Activated CD4-positive, alpha-beta memory T cell treated with anti-CD3 and anti-CD28 coated beads for 36 hours (primary cell): ENCODE data around the gene GPHN. TPM values are rescaled to one million over a fixed set of nuclear protein-coding genes. Genes with fewer than 3 reads are reported as not detected.
"Not testable (repeated sequence)": the region's sequence is repeated elsewhere in the genome, so short reads cannot be mapped to it uniquely, and the experiment has no call there.

Experiments
- CTCF ChIA-PET: fragments of 350-600 bp; sonication (Branson Sonifier 250); formaldehyde crosslinking; loops from one replicate; lab custom pipeline; 2021; ENCODE audit warnings: antibody characterized with exemption, inconsistent platforms; lab: Charles Lee
- POLR2A ChIA-PET: fragments of 350-600 bp; sonication (Branson Sonifier 250); formaldehyde crosslinking; loops from one replicate; lab custom pipeline; 2021; ENCODE audit warnings: antibody characterized with exemption; lab: Charles Lee
- DNase-seq: peaks from one replicate; pipeline ENCODE4 v3.0.0-alpha.2; 2020
- H3K27ac Mint-ChIP-seq: one replicate; pipeline ENCODE4 v1.8.0; 2021; ENCODE audit warnings: mixed read lengths
- H3K27me3 Mint-ChIP-seq: one replicate; pipeline ENCODE4 v1.8.0; 2021; ENCODE audit warnings: mixed read lengths
- H3K36me3 Mint-ChIP-seq: one replicate; pipeline ENCODE4 v1.8.0; 2021; ENCODE audit warnings: mixed read lengths
- H3K4me1 Mint-ChIP-seq: one replicate; pipeline ENCODE4 v1.8.0; 2021; ENCODE audit warnings: low read depth, mixed read lengths
- H3K4me3 Mint-ChIP-seq: one replicate; pipeline ENCODE4 v1.8.0; 2021; ENCODE audit warnings: mild to moderate bottlenecking, mixed read lengths
- H3K9me3 Mint-ChIP-seq: one replicate; pipeline ENCODE4 v1.8.0; 2021; ENCODE audit warnings: mixed read lengths
- intact Hi-C: fragments of 100-400 bp; cut with micrococcal nuclease; formaldehyde crosslinking; loops from one replicate; pipeline ENCODE4 v1.15.1; 2023
- total RNA-seq, 2 experiments: library from RNA; stranded (reverse); gene quantifications; one replicate each; pipeline ENCODE4 v1.2.3, GENCODE V29; 2021

GPHN gene
- total RNA-seq, 2 experiments from 2014 or later: 19.5 to 23.1 TPM

- POLR2A ChIA-PET, H3K9me3 Mint-ChIP-seq, H3K4me1 Mint-ChIP-seq, CTCF ChIA-PET, H3K4me3 Mint-ChIP-seq, intact Hi-C loops, H3K36me3 Mint-ChIP-seq, DNase-seq, H3K27me3 Mint-ChIP-seq, H3K27ac Mint-ChIP-seq: not testable (repeated sequence)
These were observed 37.2 kb downstream of the GPHN start for GRCh38 chr14:66545191-66545590.

- intact Hi-C loops, H3K36me3 Mint-ChIP-seq, POLR2A ChIA-PET: not testable (repeated sequence)
These were observed 37.8 kb downstream of the GPHN start for GRCh38 chr14:66545751-66546150.

GRCh38 chr14:66563731-66564130 is 55.8 kb downstream of the GPHN start:
- CTCF ChIA-PET: no interaction called here
- POLR2A ChIA-PET: no interaction called here
- no peak overlapping the region for H3K4me3 Mint-ChIP-seq
- peaks cover 6% of the 10 kb centered on the region for H3K4me1 Mint-ChIP-seq
- no peaks in the 10 kb centered on the region for H3K36me3 Mint-ChIP-seq
- intact Hi-C loops: no loop called here
- H3K9me3 Mint-ChIP-seq: no peaks in the 10 kb centered on the region
- no peak for DNase-seq
- H3K27me3 Mint-ChIP-seq: no peaks in the 10 kb centered on the region
- H3K27ac Mint-ChIP-seq: no peak overlapping the region

More at GRCh38 chr14:66545751-66546150, 37.8 kb downstream of the GPHN start:
- H3K4me1 Mint-ChIP-seq, DNase-seq, H3K27ac Mint-ChIP-seq, H3K27me3 Mint-ChIP-seq, H3K9me3 Mint-ChIP-seq, CTCF ChIA-PET, H3K4me3 Mint-ChIP-seq: not testable (repeated sequence)

GRCh38 chr14:66568220-66568619 is 60.3 kb downstream of the GPHN start:
- ChIA-PET POLR2A (no interaction called here), CTCF (no interaction called here)
- Mint-ChIP-seq H3K4me3 (no peak overlapping the region), H3K4me1 (peaks cover 6% of the 10 kb centered on the region), H3K27ac (no peak overlapping the region), H3K27me3 (no peaks in the 10 kb centered on the region), H3K36me3 (peaks cover 20% of the 10 kb centered on the region), H3K9me3 (peaks cover 21% of the 10 kb centered on the region)
- DNase-seq: no peak
- intact Hi-C loops: no loop called here

GRCh38 chr14:66572826-66573225 is 64.9 kb downstream of the GPHN start:
- H3K4me3 Mint-ChIP-seq: no peak overlapping the region
- CTCF ChIA-PET: interaction anchor here (0.6 kb wide), 1 partner anchor 185 kb away, joined by 3 read pairs; no protein-coding TSS in a partner anchor
- H3K36me3 Mint-ChIP-seq: peaks cover 43% of the 10 kb centered on the region

GRCh38 chr14:66575014-66575413 is 67.1 kb downstream of the GPHN start:
- H3K27ac Mint-ChIP-seq: no peak overlapping the region
- H3K27me3 Mint-ChIP-seq: no peaks in the 10 kb centered on the region
- peaks cover 67% of the 10 kb centered on the region for H3K9me3 Mint-ChIP-seq
- intact Hi-C loops: no loop called here
- ChIA-PET CTCF (no interaction called here), POLR2A (no interaction called here)
- H3K4me1 Mint-ChIP-seq: no peaks in the 10 kb centered on the region
- no peak for DNase-seq
- peaks cover 47% of the 10 kb centered on the region for H3K36me3 Mint-ChIP-seq
- H3K4me3 Mint-ChIP-seq: no peak overlapping the region

More at GRCh38 chr14:66572826-66573225, 64.9 kb downstream of the GPHN start:
- Mint-ChIP-seq H3K4me1 (peaks cover under 1% of the 10 kb centered on the region), H3K27ac (no peak overlapping the region), H3K27me3 (no peaks in the 10 kb centered on the region), H3K9me3 (peaks cover 55% of the 10 kb centered on the region)
- no peak for DNase-seq
- POLR2A ChIA-PET: no interaction called here
- intact Hi-C loops: no loop called here

- POLR2A ChIA-PET: interaction anchor here (0.6 to 0.7 kb wide), 2 partner anchors 45 to 707 kb away, joined by 3 read pairs; no protein-coding TSS in a partner anchor
- CTCF ChIA-PET: interaction anchor here (0.6 kb wide), 2 partner anchors 170 to 1694 kb away, joined by 3 to 5 read pairs; no protein-coding TSS in a partner anchor
These were observed 68.0 kb downstream of the GPHN start for GRCh38 chr14:66575939-66576338.

GRCh38 chr14:66587753-66588152 is 79.8 kb downstream of the GPHN start:
- H3K4me1 Mint-ChIP-seq, POLR2A ChIA-PET, H3K27ac Mint-ChIP-seq, DNase-seq, CTCF ChIA-PET, H3K27me3 Mint-ChIP-seq, H3K4me3 Mint-ChIP-seq, intact Hi-C loops: not testable (repeated sequence)
- Mint-ChIP-seq H3K36me3 (peaks cover 27% of the 10 kb centered on the region), H3K9me3 (peaks cover 62% of the 10 kb centered on the region)

More at GRCh38 chr14:66575939-66576338, 68.0 kb downstream of the GPHN start:
- peaks cover 44% of the 10 kb centered on the region for H3K36me3 Mint-ChIP-seq
- no peak overlapping the region for H3K27ac Mint-ChIP-seq
- peaks cover 64% of the 10 kb centered on the region for H3K9me3 Mint-ChIP-seq
- intact Hi-C loops: no loop called here
- DNase-seq: no peak
- no peaks in the 10 kb centered on the region for H3K27me3 Mint-ChIP-seq
- no peaks in the 10 kb centered on the region for H3K4me1 Mint-ChIP-seq
- H3K4me3 Mint-ChIP-seq: no peak overlapping the region

- Mint-ChIP-seq H3K27ac (no peak overlapping the region), H3K9me3 (peaks cover 44% of the 10 kb centered on the region), H3K4me3 (no peak overlapping the region), H3K27me3 (no peaks in the 10 kb centered on the region), H3K4me1 (no peaks in the 10 kb centered on the region), H3K36me3 (peaks cover 13% of the 10 kb centered on the region)
- intact Hi-C loops: no loop called here
- POLR2A ChIA-PET: no interaction called here
- CTCF ChIA-PET: no interaction called here
- DNase-seq: no peak
These were observed 87.4 kb downstream of the GPHN start for GRCh38 chr14:66595394-66595793.

- no peak overlapping the region for H3K27ac Mint-ChIP-seq
- ChIA-PET POLR2A (no interaction called here), CTCF (interaction anchor here (0.6 kb wide), 1 partner anchor 378 kb away, joined by 3 read pairs; no protein-coding TSS in a partner anchor)
- DNase-seq: no peak
- no peak overlapping the region for H3K4me3 Mint-ChIP-seq
- H3K27me3 Mint-ChIP-seq: no peaks in the 10 kb centered on the region
- peaks cover 34% of the 10 kb centered on the region for H3K9me3 Mint-ChIP-seq
- intact Hi-C loops: no loop called here
- peaks cover 13% of the 10 kb centered on the region for H3K36me3 Mint-ChIP-seq
- H3K4me1 Mint-ChIP-seq: peaks cover 5% of the 10 kb centered on the region
These were observed 88.5 kb downstream of the GPHN start for GRCh38 chr14:66596241-66596985.

- POLR2A ChIA-PET: no interaction called here
- no peaks in the 10 kb centered on the region for H3K27me3 Mint-ChIP-seq
- peaks cover 12% of the 10 kb centered on the region for H3K9me3 Mint-ChIP-seq
- DNase-seq: no peak
- no peak overlapping the region for H3K27ac Mint-ChIP-seq
- intact Hi-C loops: no loop called here
- H3K4me3 Mint-ChIP-seq: no peak overlapping the region
- H3K36me3 Mint-ChIP-seq: peaks cover 5% of the 10 kb centered on the region
- CTCF ChIA-PET: no interaction called here
- H3K4me1 Mint-ChIP-seq: peaks cover 16% of the 10 kb centered on the region
These were observed 92.5 kb downstream of the GPHN start for GRCh38 chr14:66600416-66600815.

GRCh38 chr14:66601932-66602578 is 94.1 kb downstream of the GPHN start:
- Mint-ChIP-seq H3K27ac (no peak overlapping the region), H3K27me3 (no peaks in the 10 kb centered on the region), H3K9me3 (peaks cover 16% of the 10 kb centered on the region), H3K4me1 (peaks cover 22% of the 10 kb centered on the region), H3K36me3 (peaks cover 3% of the 10 kb centered on the region), H3K4me3 (no peak overlapping the region)
- POLR2A ChIA-PET: no interaction called here
- DNase-seq: no peak
- CTCF ChIA-PET: no interaction called here
- intact Hi-C loops: no loop called here
